Dendritic cell treated with granulocyte-macrophage colony-stimulating factor and Interleukin-4, amounts not matched to agents 40 ng/mL and 50 ng/mL, for 4 days (primary cell): Measurements from ENCODE around the gene HSD17B11.
"Not testable (repeated sequence)": the region's sequence is repeated elsewhere in the genome, so short reads cannot be mapped to it uniquely, and the experiment has no call there.

ENCODE experiments used
- H3K27ac Mint-ChIP-seq: one replicate; pipeline ENCODE4 v1.8.0; 2022; ENCODE audit warnings: mild to moderate bottlenecking, mixed read lengths
- H3K27me3 Mint-ChIP-seq: one replicate; pipeline ENCODE4 v1.8.0; 2022; ENCODE audit warnings: mild to moderate bottlenecking, mixed read lengths
- H3K36me3 Mint-ChIP-seq: one replicate; pipeline ENCODE4 v1.8.0; 2022; ENCODE audit warnings: low read depth, mixed read lengths
- H3K4me1 Mint-ChIP-seq: one replicate; pipeline ENCODE4 v1.8.0; 2022; ENCODE audit warnings: low read depth, mixed read lengths
- H3K4me3 Mint-ChIP-seq: one replicate; pipeline ENCODE4 v1.8.0; 2022; ENCODE audit warnings: mild to moderate bottlenecking, moderate library complexity, mixed read lengths
- H3K9me3 Mint-ChIP-seq: one replicate; pipeline ENCODE4 v1.8.0; 2022; ENCODE audit warnings: mixed read lengths
- intact Hi-C: fragments of 100-400 bp; cut with micrococcal nuclease; formaldehyde crosslinking; loops from one replicate; pipeline ENCODE4 v1.15.0; 2022

HSD17B11 gene

DNA sequence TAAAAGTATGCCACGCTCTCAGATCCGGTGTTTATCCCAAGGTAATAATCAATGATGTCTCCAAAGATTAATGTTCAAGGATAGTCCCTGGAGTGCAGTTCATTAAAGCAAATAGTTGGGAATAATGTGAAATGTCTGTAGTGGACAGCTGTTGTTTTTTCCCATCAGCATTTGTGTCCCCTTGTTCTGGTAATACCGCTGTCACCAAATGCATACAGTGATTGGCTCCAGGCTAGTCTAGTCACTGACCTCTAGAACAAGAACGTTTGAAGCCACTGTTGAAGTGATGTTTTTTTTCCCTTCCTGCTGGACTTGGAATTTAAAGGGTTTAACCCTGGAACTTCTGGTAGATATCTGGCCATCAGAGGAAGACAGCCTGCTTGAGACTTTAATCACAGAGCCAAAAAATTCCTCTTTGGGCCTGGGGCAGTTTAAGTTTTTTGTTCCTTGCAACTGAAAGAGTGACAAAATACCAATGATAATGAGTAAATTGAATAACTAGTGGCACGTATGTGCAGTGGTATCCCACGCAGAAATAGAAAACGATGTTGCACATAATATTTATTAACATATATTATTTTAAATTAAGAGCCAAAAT is 30.6 kb downstream of the HSD17B11 start:
- intact Hi-C loops: no loop called here
- Mint-ChIP-seq H3K9me3 (no peaks in the 10 kb centered on the region), H3K36me3 (peaks cover 84% of the 10 kb centered on the region), H3K4me3 (no peak overlapping the region), H3K27ac (no peak overlapping the region), H3K27me3 (no peaks in the 10 kb centered on the region), H3K4me1 (no peaks in the 10 kb centered on the region)

GRCh38 chr4:87359258-87359657 is 31.7 kb downstream of the HSD17B11 start:
- H3K4me3 Mint-ChIP-seq: no peak overlapping the region
- peaks cover 84% of the 10 kb centered on the region for H3K36me3 Mint-ChIP-seq
- H3K27me3 Mint-ChIP-seq: no peaks in the 10 kb centered on the region
- no peak overlapping the region for H3K27ac Mint-ChIP-seq
- no peaks in the 10 kb centered on the region for H3K4me1 Mint-ChIP-seq
- peaks cover 4% of the 10 kb centered on the region for H3K9me3 Mint-ChIP-seq
- intact Hi-C loops: no loop called here

DNA sequence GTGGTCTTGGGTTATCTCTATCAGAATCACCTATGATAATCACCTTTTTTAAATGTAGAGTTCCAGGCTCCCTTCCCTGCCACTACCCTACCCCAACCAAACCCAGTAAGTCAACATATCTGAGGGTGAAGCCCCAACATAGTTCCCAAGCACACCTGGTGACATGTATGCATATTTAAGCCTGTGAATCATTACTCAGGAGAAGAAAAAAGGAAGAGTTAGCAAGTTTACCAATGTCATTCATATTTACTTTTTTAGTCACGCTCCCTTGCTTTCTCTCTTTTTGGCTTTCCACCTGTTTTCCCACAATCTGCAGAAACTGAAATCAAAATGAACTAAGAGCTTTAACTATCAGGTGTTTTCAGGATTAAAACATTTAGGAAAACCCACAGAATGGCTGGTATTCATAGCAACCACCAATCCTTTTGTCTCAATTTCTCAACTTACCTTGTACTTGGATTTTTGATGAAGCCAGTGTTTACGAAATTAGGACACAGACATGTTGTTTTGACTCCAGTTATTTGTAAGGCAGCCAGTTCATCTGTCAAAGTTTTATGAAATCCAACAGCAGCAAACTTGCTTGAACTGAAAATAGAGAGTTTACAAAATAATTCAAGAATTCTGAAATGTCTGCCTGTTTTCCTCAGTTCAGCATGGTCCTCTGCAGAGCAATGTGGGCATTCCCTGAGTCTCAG is 34.0 kb downstream of the HSD17B11 start:
- Mint-ChIP-seq H3K9me3 (peaks cover 18% of the 10 kb centered on the region), H3K36me3 (peaks cover 76% of the 10 kb centered on the region), H3K27ac (no peak overlapping the region), H3K4me1 (no peaks in the 10 kb centered on the region), H3K27me3 (no peaks in the 10 kb centered on the region), H3K4me3 (no peak overlapping the region)
- intact Hi-C loops: no loop called here

DNA sequence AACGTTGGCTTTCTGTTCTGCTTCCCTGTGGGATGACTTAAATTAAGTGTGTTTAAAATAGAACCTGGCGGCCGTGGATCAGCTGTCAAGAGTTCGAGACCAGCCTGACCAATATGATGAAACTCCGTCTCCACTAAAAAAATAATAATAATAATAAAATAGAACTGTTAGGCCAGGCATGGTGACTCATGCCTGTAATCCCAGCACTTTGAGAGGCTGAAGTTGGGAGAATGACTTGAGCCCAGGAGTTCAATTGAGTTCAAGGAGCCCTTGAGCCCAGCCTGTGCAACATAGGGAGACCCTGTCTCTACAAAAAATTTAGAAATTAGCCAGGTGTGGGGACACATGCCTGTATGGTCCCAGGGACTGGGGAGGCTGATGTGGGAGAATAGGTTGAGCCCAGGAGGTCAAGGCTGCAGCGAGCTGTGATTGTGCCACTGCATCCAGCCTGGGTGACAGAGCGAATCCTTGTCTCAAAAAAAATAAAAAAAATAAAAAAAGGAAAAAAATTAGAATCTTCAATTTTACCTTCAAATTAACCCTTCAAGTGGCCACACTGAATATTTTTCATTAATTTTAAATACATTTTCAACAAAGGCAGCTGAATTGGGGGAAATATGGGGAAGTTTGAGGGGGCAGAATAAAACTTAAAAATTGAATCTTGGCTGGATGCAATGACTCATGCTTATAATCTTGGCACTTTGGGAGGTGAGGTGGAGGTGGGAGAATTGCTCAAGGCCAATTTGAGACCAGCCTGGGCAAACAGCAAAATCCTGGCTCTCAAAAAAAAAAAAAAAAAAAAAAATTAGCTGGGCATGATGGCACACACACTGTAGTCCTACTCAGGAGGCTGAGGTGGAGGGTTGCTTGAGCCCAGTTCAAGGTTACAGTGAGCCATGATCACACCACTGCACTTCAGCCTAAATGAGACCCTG is 36.6 kb downstream of the HSD17B11 start:
- no peaks in the 10 kb centered on the region for H3K4me1 Mint-ChIP-seq
- H3K27me3 Mint-ChIP-seq: no peaks in the 10 kb centered on the region
- no peak overlapping the region for H3K27ac Mint-ChIP-seq

DNA sequence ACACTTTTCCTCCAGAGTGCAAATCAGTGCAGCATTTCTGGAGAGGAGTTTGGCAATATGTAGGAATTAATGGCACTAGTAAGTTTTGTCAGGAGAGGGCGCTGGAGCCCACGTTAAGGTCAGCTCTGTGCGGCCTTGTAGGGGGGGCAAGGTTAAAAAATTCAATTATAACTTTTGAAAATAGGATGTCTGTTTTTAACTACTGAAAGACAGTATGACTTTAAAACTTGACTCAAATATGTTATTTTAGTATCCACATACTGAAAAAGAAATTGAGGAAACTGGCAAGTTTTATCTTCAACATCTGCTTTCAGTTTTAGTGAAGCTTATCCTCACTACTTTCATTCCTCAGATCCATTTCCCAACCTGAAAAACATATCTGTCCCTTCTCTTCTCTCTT is 37.4 kb downstream of the HSD17B11 start:
- no peaks in the 10 kb centered on the region for H3K27me3 Mint-ChIP-seq
- peaks cover 49% of the 10 kb centered on the region for H3K36me3 Mint-ChIP-seq
- H3K4me3 Mint-ChIP-seq: no peak overlapping the region
- peaks cover 18% of the 10 kb centered on the region for H3K9me3 Mint-ChIP-seq
- intact Hi-C loops: no loop called here
- no peak overlapping the region for H3K27ac Mint-ChIP-seq
- H3K4me1 Mint-ChIP-seq: no peaks in the 10 kb centered on the region

More for the DNA sequence above, 36.6 kb downstream of the HSD17B11 start:
- H3K9me3 Mint-ChIP-seq: peaks cover 18% of the 10 kb centered on the region
- intact Hi-C loops: no loop called here
- peaks cover 56% of the 10 kb centered on the region for H3K36me3 Mint-ChIP-seq
- H3K4me3 Mint-ChIP-seq: no peak overlapping the region

DNA sequence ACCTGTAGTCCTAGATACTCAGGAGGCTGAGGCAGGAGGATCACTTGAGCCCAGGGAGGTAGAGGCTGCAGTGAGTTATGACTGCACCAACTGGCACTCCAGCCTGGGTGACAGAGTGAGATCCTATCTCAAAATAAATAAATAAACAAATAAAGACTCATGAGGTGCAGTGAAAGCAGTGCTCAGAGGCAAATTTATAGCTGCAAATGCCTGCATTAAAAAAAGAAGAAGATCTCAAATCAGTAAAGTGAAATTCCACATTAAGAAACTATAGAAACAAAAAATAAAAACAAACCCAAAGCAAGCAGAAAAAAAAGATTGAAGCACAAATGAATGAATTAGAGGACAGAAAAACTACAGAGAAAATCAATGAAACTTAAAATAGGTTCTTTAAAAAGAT is 45.8 kb downstream of the HSD17B11 start:
- no peaks in the 10 kb centered on the region for H3K27me3 Mint-ChIP-seq
- H3K4me1 Mint-ChIP-seq: no peaks in the 10 kb centered on the region
- no peak overlapping the region for H3K27ac Mint-ChIP-seq
- peaks cover 12% of the 10 kb centered on the region for H3K9me3 Mint-ChIP-seq
- intact Hi-C loops: no loop called here
- H3K36me3 Mint-ChIP-seq: peaks cover 60% of the 10 kb centered on the region
- H3K4me3 Mint-ChIP-seq: no peak overlapping the region

- Mint-ChIP-seq H3K9me3 (peaks cover 12% of the 10 kb centered on the region), H3K27ac (no peak overlapping the region), H3K4me1 (no peaks in the 10 kb centered on the region), H3K36me3 (peaks cover 83% of the 10 kb centered on the region), H3K27me3 (no peaks in the 10 kb centered on the region), H3K4me3 (no peak overlapping the region)
- intact Hi-C loops: no loop called here
Observed at GRCh38 chr4:87342872-87343271, 48.1 kb downstream of the HSD17B11 start.

DNA sequence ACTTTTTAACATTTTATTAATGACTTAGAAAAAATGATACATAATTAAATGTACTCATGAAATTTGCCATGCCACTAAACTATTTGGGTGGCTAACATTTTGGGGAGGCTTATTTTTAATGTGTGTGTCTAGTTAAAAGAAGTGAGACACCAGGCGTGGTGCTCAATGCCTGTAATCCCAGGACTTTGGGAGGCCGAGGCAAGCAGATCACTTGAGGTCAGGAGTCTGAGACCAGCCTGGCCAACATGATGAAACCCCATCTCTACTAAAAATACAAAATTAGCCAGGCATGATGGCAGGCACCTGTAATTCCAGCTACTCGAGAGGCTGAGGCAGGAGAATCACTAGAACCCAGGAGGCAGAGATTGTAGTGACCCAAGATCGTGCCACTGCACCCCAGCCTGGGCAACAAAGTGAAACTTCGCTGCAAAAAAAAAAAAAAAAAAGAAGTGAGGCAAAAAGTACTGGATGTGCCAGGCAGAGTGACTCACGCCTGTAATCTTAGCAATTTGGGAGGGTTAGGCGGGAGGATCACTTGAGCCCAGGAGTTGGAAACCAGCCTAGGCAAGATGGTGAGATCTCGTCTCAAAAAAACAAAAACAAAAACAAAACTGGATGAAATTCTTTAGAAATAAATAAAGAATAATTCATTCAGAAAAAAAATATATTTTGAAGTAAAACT is 48.9 kb downstream of the HSD17B11 start:
- intact Hi-C loops, H3K27ac Mint-ChIP-seq, H3K4me1 Mint-ChIP-seq, H3K4me3 Mint-ChIP-seq, H3K27me3 Mint-ChIP-seq: not testable (repeated sequence)
- Mint-ChIP-seq H3K36me3 (peaks cover 91% of the 10 kb centered on the region), H3K9me3 (peaks cover 12% of the 10 kb centered on the region)

DNA sequence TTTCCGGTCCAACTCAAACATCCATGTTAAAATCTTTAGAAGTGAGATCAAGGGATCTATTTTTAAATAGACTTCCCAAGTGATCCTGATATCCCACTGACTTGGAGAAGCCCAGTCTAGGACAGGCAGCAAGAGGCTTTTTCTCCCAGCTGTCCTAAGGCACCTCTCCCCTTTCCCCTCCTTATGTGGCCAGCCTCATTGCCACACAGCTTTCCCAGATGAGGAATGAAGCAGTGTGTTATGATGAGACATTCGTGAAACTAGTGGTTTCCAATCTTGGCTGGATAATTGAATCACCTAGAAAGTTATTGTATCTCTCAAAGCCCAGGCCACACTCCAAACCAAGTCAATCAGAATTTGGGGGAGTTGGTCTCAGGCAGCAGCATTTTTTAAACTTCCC is 51.5 kb downstream of the HSD17B11 start:
- Mint-ChIP-seq H3K27ac (no peak overlapping the region), H3K4me1 (no peaks in the 10 kb centered on the region), H3K4me3 (no peak overlapping the region), H3K36me3 (peaks cover 96% of the 10 kb centered on the region), H3K27me3 (no peaks in the 10 kb centered on the region), H3K9me3 (peaks cover 5% of the 10 kb centered on the region)
- intact Hi-C loops: no loop called here

DNA sequence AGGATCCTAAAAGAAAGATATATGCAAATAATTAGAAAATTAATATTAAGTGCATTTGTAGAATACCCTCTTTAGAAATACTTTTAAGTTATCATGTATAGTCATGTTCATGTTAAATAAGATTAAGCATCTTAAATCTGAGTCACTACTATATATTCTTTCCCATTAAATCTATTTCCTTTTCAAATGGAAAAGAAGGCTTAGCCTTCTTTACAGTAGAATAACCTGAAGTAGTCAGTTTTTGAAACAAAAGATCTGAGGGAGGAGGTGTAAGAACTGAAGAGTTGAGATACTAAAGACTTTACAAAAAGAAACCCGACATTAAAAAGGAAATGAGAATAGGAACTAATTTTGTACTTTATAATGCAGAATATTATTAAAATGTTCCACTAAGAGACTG is 53.6 kb downstream of the HSD17B11 start:
- Mint-ChIP-seq H3K9me3 (peaks cover 25% of the 10 kb centered on the region), H3K4me3 (no peak overlapping the region), H3K27ac (no peak overlapping the region), H3K36me3 (peaks cover 94% of the 10 kb centered on the region), H3K4me1 (no peaks in the 10 kb centered on the region), H3K27me3 (no peaks in the 10 kb centered on the region)
- intact Hi-C loops: no loop called here

- Mint-ChIP-seq H3K27me3 (no peaks in the 10 kb centered on the region), H3K36me3 (peaks cover 53% of the 10 kb centered on the region), H3K9me3 (peaks cover 66% of the 10 kb centered on the region), H3K4me1 (no peaks in the 10 kb centered on the region), H3K4me3 (no peak overlapping the region), H3K27ac (no peak overlapping the region)
- intact Hi-C loops: no loop called here
Observed at GRCh38 chr4:87333267-87333666, 57.7 kb downstream of the HSD17B11 start.

DNA sequence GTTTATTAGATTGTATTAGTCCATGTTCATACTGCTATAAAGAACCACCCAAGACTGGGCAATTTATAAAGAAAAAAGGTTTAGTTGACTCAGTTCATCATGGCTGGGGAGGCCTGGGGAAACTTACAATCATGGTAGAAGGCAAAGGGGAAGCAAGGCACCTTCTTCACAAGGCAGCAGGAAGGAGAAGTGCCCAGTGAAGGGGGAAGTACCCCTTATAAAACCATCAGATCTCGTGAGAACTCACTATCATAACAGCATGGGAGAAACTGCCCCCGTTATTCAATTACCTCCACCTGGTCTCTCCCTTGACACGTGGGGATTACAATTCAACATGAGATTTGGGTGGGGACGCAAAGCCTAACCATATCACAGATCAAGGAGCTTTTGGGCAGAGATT is 60.2 kb downstream of the HSD17B11 start:
- Mint-ChIP-seq H3K9me3 (peaks cover 70% of the 10 kb centered on the region), H3K27me3 (no peaks in the 10 kb centered on the region), H3K36me3 (peaks cover 28% of the 10 kb centered on the region), H3K27ac (no peak overlapping the region), H3K4me1 (no peaks in the 10 kb centered on the region), H3K4me3 (no peak overlapping the region)
- intact Hi-C loops: no loop called here

DNA sequence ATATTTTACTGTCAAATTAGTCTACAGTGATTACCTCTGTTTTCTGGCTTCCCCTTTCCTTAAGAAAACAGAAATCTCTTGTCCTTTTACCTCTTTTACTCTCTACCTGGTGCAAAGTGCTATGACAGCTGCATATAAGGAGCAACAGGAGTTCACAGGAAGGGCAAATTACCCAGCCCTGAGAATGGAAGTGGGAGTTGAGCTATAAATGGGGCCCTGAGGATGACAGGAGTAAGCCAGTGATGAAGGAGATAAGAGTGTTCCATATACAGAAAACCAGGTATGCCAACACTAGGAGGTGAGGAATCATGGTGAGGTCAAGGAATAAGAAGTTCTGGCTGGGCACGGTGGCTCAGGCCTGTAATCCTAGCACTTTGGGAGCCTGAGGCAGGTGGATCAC is 63.9 kb downstream of the HSD17B11 start:
- Mint-ChIP-seq H3K4me3 (no peak overlapping the region), H3K27ac (no peak overlapping the region), H3K36me3 (no peaks in the 10 kb centered on the region), H3K9me3 (peaks cover 42% of the 10 kb centered on the region), H3K4me1 (peaks cover 9% of the 10 kb centered on the region), H3K27me3 (no peaks in the 10 kb centered on the region)
- intact Hi-C loops: no loop called here

GRCh38 chr4:87326460-87326859 is 64.5 kb downstream of the HSD17B11 start:
- Mint-ChIP-seq H3K27ac (no peak overlapping the region), H3K4me3 (no peak overlapping the region), H3K9me3 (peaks cover 35% of the 10 kb centered on the region), H3K4me1 (peaks cover 9% of the 10 kb centered on the region), H3K36me3 (no peaks in the 10 kb centered on the region), H3K27me3 (no peaks in the 10 kb centered on the region)
- intact Hi-C loops: no loop called here
